Measurements from ENCODE around the gene NCOA3. TPM values are rescaled to one million over a fixed set of nuclear protein-coding genes. Genes with fewer than 3 reads are reported as not detected.
A peak's percentile ranks its signal among the peaks of the same experiment; 100 is the strongest.

The NCOA3 gene
- total RNA-seq, 1 donor from 2014 or later, result 42.8 TPM

GRCh38 chr20:47466704-47467459, 34.8 kb upstream of the NCOA3 start:
- Mint-ChIP-seq H3K4me1 (ENCODE audit: low read depth) (no peaks in the 10 kb centered on the region), H3K36me3 (ENCODE audit: insufficient read depth) (no peaks in the 10 kb centered on the region), H3K27ac (no peak overlapping the region)

GRCh38 chr20:47468290-47469050, 33.2 kb upstream of the NCOA3 start:
- DNase-seq (ENCODE audit: low spot score, unreplicated experiment), result no peak
- H3K4me3 Mint-ChIP-seq (ENCODE audit: low read depth), result no peak overlapping the region
- H3K9me3 Mint-ChIP-seq (ENCODE audit: low read depth), result no peaks in the 10 kb centered on the region
- peaks cover 2% of the 10 kb centered on the region for H3K4me1 Mint-ChIP-seq (ENCODE audit: low read depth)
- TF ChIP-seq, protein P1, sequence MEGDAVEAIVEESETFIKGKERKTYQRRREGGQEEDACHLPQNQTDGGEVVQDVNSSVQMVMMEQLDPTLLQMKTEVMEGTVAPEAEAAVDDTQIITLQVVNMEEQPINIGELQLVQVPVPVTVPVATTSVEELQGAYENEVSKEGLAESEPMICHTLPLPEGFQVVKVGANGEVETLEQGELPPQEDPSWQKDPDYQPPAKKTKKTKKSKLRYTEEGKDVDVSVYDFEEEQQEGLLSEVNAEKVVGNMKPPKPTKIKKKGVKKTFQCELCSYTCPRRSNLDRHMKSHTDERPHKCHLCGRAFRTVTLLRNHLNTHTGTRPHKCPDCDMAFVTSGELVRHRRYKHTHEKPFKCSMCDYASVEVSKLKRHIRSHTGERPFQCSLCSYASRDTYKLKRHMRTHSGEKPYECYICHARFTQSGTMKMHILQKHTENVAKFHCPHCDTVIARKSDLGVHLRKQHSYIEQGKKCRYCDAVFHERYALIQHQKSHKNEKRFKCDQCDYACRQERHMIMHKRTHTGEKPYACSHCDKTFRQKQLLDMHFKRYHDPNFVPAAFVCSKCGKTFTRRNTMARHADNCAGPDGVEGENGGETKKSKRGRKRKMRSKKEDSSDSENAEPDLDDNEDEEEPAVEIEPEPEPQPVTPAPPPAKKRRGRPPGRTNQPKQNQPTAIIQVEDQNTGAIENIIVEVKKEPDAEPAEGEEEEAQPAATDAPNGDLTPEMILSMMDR (IDR thresholded peaks at IDR 0.05; ENCODE audit: unreplicated experiment), result no peak
- peak overlapping the region; percentile 56 for H3K27ac Mint-ChIP-seq
- H3K27me3 Mint-ChIP-seq, result no peaks in the 10 kb centered on the region
- H3K36me3 Mint-ChIP-seq (ENCODE audit: insufficient read depth), result no peaks in the 10 kb centered on the region

More at GRCh38 chr20:47466704-47467459, 34.8 kb upstream of the NCOA3 start:
- Mint-ChIP-seq H3K4me3 (ENCODE audit: low read depth) (no peak overlapping the region), H3K27me3 (no peaks in the 10 kb centered on the region), H3K9me3 (ENCODE audit: low read depth) (no peaks in the 10 kb centered on the region)
- DNase-seq (ENCODE audit: low spot score, unreplicated experiment), result no peak
- TF ChIP-seq, protein P1 (IDR thresholded peaks at IDR 0.05; ENCODE audit: unreplicated experiment), result no peak

DNA sequence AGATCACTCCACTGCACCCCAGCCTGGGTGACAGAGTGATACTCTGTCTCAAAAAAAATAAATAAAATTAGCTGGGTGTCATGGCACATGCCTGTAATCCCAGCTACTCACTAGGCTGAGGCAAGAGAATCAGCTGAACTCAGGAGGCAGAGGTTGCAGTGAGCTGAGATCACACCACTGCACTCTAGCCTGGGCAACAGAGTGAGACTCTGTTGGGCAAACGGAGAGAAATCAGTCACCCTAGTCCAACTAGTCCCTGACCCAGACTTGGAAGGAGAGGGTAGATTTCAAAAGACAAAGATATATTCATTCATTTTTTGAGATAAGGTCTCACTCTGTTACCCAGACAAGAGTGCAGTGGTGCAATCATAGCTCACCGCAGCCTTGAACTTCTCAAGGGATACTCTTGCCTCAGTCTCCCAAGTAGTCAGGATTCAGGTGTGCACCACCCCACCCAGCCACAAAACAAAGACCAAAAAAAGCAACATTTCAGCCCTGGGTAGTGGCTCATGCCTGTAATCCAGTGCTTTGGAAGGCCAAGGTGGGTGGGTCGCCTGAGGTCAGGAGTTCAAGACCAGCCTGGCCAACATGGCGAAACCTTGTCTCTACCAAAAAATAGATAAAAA, 26.2 kb upstream of the NCOA3 start:
- DNase-seq (ENCODE audit: low spot score, unreplicated experiment), result no peak
- Mint-ChIP-seq H3K27ac (no peak overlapping the region), H3K4me3 (ENCODE audit: low read depth) (no peak overlapping the region)

DNA sequence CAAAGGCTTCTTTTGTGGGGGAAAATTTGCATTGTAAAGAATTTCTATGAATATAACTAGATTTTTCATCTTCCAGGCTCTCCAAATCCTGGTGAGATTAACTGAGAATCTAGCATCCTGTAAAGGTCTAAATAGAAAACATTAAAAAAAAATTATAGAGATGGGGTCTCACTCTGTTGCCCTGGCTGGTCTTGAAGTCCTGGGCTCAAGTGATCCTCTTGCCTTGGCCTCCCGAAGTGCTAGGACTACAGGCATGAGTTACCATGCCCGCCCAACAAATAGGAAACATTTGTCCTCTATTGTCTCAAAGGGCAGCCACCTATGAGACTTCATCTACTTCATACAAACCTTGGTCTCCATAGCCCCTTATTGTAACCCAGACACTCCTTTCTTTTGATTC, 25.2 kb upstream of the NCOA3 start:
- TF ChIP-seq, protein P1 (IDR thresholded peaks at IDR 0.05; ENCODE audit: unreplicated experiment), result no peak
- Mint-ChIP-seq H3K27me3 (no peaks in the 10 kb centered on the region), H3K4me1 (ENCODE audit: low read depth) (peaks cover 5% of the 10 kb centered on the region), H3K36me3 (ENCODE audit: insufficient read depth) (no peaks in the 10 kb centered on the region), H3K27ac (no peak overlapping the region), H3K4me3 (ENCODE audit: low read depth) (no peak overlapping the region), H3K9me3 (ENCODE audit: low read depth) (no peaks in the 10 kb centered on the region)
- no peak for DNase-seq (ENCODE audit: low spot score, unreplicated experiment)

More for the DNA sequence above, 26.2 kb upstream of the NCOA3 start:
- Mint-ChIP-seq H3K9me3 (ENCODE audit: low read depth) (no peaks in the 10 kb centered on the region), H3K27me3 (no peaks in the 10 kb centered on the region), H3K36me3 (ENCODE audit: insufficient read depth) (no peaks in the 10 kb centered on the region), H3K4me1 (ENCODE audit: low read depth) (peaks cover 5% of the 10 kb centered on the region)
- TF ChIP-seq, protein P1 (IDR thresholded peaks at IDR 0.05; ENCODE audit: unreplicated experiment), result no peak

- no peak for DNase-seq (ENCODE audit: low spot score, unreplicated experiment)
- Mint-ChIP-seq H3K4me3 (ENCODE audit: low read depth) (no peak overlapping the region), H3K4me1 (ENCODE audit: low read depth) (peaks cover 3% of the 10 kb centered on the region), H3K27ac (no peak overlapping the region), H3K9me3 (ENCODE audit: low read depth) (no peaks in the 10 kb centered on the region), H3K36me3 (ENCODE audit: insufficient read depth) (no peaks in the 10 kb centered on the region), H3K27me3 (peaks cover 3% of the 10 kb centered on the region)
- TF ChIP-seq, protein P1 (IDR thresholded peaks at IDR 0.05; ENCODE audit: unreplicated experiment), result no peak
Observed at GRCh38 chr20:47479093-47479492, 22.6 kb upstream of the NCOA3 start.
